ENCODE results near the gene ZNF385B. TPM values are rescaled to one million over a fixed set of nuclear protein-coding genes. Genes with fewer than 3 reads are reported as not detected.

Gene ZNF385B
- total RNA-seq, 3 donors from 2014 or later: 3.4 to 8.8 (median 4.5) TPM

DNA sequence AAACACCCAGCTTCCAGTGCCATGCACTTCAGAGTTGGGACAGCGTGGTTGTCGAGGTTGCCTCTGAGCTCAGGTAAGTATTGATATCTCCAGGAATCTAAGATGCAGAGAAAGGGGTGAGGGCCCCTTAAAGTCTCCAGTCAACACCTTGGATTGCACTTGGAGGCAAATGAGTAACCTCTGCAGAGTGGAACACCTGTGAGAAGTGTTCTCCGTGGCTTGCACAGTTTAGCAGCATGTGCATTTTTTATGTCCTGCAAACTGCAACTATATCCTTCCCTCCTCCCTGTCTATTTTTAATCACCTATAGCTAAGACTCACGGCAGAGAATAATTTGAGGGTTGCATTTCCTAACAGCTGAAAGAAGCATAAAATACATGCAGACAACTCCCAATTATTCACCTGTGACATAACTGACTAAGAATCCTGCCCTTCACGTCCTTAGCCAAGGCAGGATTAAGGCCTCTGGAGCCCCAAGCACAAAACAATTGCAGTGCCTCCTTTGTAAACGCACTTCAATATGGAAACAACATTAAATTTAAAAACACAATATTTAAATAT, 1.6 kb upstream of the ZNF385B start:
- Histone ChIP-seq H3K4me3 (no peak overlapping the region), H3K27ac (no peak overlapping the region), H3K9me3 (no peaks in the 10 kb centered on the region), H3K27me3 (peaks cover 0 to 8% of the 10 kb centered on the region in 2 donors), H3K36me3 (no peaks in the 10 kb centered on the region), H3K4me1 (no peaks in the 10 kb centered on the region)
- DNase-seq (ENCODE audit: low spot score in 2 of 2): no peak
- no peak for TF ChIP-seq POLR2A (IDR thresholded peaks at IDR 0.05)
- TF ChIP-seq POLR2AphosphoS5 (IDR thresholded peaks at IDR 0.05): no peak
- TF ChIP-seq, protein P1, sequence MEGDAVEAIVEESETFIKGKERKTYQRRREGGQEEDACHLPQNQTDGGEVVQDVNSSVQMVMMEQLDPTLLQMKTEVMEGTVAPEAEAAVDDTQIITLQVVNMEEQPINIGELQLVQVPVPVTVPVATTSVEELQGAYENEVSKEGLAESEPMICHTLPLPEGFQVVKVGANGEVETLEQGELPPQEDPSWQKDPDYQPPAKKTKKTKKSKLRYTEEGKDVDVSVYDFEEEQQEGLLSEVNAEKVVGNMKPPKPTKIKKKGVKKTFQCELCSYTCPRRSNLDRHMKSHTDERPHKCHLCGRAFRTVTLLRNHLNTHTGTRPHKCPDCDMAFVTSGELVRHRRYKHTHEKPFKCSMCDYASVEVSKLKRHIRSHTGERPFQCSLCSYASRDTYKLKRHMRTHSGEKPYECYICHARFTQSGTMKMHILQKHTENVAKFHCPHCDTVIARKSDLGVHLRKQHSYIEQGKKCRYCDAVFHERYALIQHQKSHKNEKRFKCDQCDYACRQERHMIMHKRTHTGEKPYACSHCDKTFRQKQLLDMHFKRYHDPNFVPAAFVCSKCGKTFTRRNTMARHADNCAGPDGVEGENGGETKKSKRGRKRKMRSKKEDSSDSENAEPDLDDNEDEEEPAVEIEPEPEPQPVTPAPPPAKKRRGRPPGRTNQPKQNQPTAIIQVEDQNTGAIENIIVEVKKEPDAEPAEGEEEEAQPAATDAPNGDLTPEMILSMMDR (IDR thresholded peaks at IDR 0.05): no peak
- intact Hi-C loops (cut with DNase I; ENCODE audit: low total_unique reads): no loop called here

DNA sequence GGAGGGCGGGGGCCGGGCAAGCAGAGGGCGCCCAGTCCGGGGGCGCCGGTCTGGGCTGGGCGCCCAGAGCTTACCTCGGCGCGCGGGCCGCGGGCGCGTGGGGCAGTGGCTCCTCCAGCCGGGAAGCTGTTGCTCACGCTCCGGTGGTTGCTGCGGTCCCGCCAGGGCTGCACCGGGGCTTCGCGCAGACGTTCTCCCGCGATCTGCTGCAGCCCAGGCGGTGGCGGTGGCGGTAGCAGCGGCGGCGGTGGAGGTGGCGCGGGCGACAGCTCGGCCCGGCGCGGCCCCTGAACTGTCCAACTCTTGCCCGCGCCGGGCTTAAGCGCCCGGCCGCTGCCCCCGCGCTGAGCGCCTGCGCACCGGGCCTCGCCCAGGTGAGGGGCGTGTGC, 391 bp downstream of the ZNF385B start:
- no peaks in the 10 kb centered on the region for H3K36me3 ChIP-seq
- no peak for TF ChIP-seq POLR2AphosphoS5 (IDR thresholded peaks at IDR 0.05)
- TF ChIP-seq, protein P1 (IDR thresholded peaks at IDR 0.05): no peak
- no peak for TF ChIP-seq POLR2A (IDR thresholded peaks at IDR 0.05)
- DNase-seq (ENCODE audit: low spot score in 2 of 2): no peak
- peak overlapping the region; percentile 27 to 30 for H3K27ac ChIP-seq
- peak overlapping the region; percentile 53 to 76 (median 57) for H3K4me3 ChIP-seq
- H3K27me3 ChIP-seq: peaks cover 0 to 8% of the 10 kb centered on the region in 2 donors
- H3K4me1 ChIP-seq: no peaks in the 10 kb centered on the region
- intact Hi-C loops (cut with DNase I; ENCODE audit: low total_unique reads): no loop called here
- no peaks in the 10 kb centered on the region for H3K9me3 ChIP-seq

- no peaks in the 10 kb centered on the region for H3K4me1 ChIP-seq
- H3K36me3 ChIP-seq: no peaks in the 10 kb centered on the region
- TF ChIP-seq POLR2A (IDR thresholded peaks at IDR 0.05) (no peak), POLR2AphosphoS5 (IDR thresholded peaks at IDR 0.05) (no peak)
- TF ChIP-seq, protein P1 (IDR thresholded peaks at IDR 0.05): no peak
- H3K4me3 ChIP-seq: peak overlapping the region; percentile 53 to 76 (median 57)
- H3K27ac ChIP-seq: peak overlapping the region; percentile 27 to 30
- DNase-seq (ENCODE audit: low spot score in 2 of 2): no peak
- H3K27me3 ChIP-seq: peaks cover 0 to 8% of the 10 kb centered on the region in 2 donors
- H3K9me3 ChIP-seq: no peaks in the 10 kb centered on the region
- intact Hi-C loops (cut with DNase I; ENCODE audit: low total_unique reads): no loop called here
Observed at GRCh38 chr2:179860255-179861026, 971 bp downstream of the ZNF385B start.

DNA sequence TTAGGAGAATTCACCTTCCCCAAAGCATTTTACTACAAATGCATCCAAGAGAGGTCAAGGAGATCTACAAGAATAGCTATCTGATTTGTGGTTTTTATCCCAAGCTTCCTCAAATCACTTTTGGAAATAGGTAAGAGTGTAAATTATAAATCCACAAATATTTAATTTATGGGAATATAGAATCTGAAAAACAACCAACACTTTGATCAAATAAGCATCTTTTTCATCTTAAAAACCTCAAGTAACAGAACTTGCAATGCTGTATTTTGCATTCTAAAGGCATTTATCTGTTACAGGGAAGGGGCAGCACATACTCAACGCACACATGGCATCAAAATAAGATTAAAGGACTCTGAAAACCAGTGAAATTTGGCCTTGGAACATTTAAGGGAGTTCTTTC, 1.9 kb downstream of the ZNF385B start:
- Histone ChIP-seq H3K4me1 (no peaks in the 10 kb centered on the region), H3K36me3 (no peaks in the 10 kb centered on the region), H3K9me3 (no peaks in the 10 kb centered on the region), H3K27me3 (peaks cover 0 to 8% of the 10 kb centered on the region in 2 donors), H3K27ac (no peak overlapping the region), H3K4me3 (peak overlapping the region in 2 of 3 donors; percentile 57 to 76)
- no peak for TF ChIP-seq POLR2A (IDR thresholded peaks at IDR 0.05)
- intact Hi-C loops (cut with DNase I; ENCODE audit: low total_unique reads): no loop called here
- DNase-seq (ENCODE audit: low spot score in 2 of 2): no peak

DNA sequence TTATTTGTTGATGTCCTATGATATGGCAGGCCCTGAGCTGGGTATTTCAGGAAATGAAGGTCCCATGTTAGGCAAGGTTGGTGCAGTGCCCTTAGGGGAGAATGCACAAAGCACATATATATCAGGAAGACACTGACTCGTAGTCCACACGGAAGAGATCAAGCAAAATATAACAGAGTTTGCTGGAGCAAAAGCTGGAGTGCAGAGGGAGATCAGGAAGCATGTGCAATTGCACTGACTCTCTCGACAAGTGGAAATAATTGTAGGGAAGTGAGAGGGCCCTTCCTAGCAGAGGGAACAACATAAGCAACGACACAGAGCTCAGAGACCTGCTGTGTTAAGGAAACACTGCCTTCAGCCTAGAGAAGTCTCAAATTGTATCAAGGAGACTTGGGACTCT, 4.2 kb downstream of the ZNF385B start:
- DNase-seq (ENCODE audit: low spot score in 2 of 2): no peak
- Histone ChIP-seq H3K36me3 (no peaks in the 10 kb centered on the region), H3K27me3 (peaks cover 0 to 8% of the 10 kb centered on the region in 2 donors), H3K4me1 (no peaks in the 10 kb centered on the region), H3K9me3 (no peaks in the 10 kb centered on the region), H3K4me3 (no peak overlapping the region), H3K27ac (no peak overlapping the region)
- TF ChIP-seq POLR2AphosphoS5 (IDR thresholded peaks at IDR 0.05) (no peak), POLR2A (IDR thresholded peaks at IDR 0.05) (no peak)
- TF ChIP-seq, protein P1 (IDR thresholded peaks at IDR 0.05): no peak
- intact Hi-C loops (cut with DNase I; ENCODE audit: low total_unique reads): no loop called here
